IMR-90 (cell line): ENCODE results near the gene UQCRC1. TPM values are rescaled to one million over a fixed set of nuclear protein-coding genes. Genes with fewer than 3 reads are reported as not detected.

Experiments used
- ATAC-seq: fragments of 200-7000 bp; cut with Tn5 transposase; 2 replicates; pipeline ENCODE4 v1.9.1; 2020; ENCODE audit warnings: low read depth, mild to moderate bottlenecking, moderate library complexity
- BruUV-seq: library from RNA; stranded (reverse); fragments of 400-500 nt; replicated peaks from 2 replicates; lab custom pipeline; 2021; lab: Mats Ljungman, UMichigan
- CTCF ChIA-PET: fragments of 300-600 bp; formaldehyde crosslinking; extraction: SDS; loops from one replicate; lab custom pipeline; 2021; ENCODE audit warnings: antibody characterized with exemption; lab: Yijun Ruan, JAX
- POLR2A ChIA-PET: fragments of 300-600 bp; sonication (Branson Sonifier 250); formaldehyde crosslinking; loops from one replicate; lab custom pipeline; 2022; ENCODE audit warnings: antibody characterized with exemption; ENCODE audit not compliant: unreplicated experiment; lab: Charles Lee
- DNase-seq: peaks from one replicate; pipeline ENCODE4 v3.0.0; 2013
- H2AFZ ChIP-seq: replicated peaks from 2 replicates; pipeline ENCODE3; 2013; ENCODE audit warnings: low read length, mild to moderate bottlenecking; ENCODE audit not compliant: poor library complexity
- H2AK5ac ChIP-seq: 2 replicates; pipeline ENCODE4 v1.6.1; 2013; ENCODE audit warnings: low read depth, low read length, inconsistent platforms
- H2AK9ac ChIP-seq: replicated peaks from 2 replicates; pipeline ENCODE3; 2013; ENCODE audit warnings: mild to moderate bottlenecking, low read depth, low read length, moderate library complexity; ENCODE audit not compliant: poor library complexity
- H2BK120ac ChIP-seq: 2 replicates; pipeline ENCODE4 v1.6.1; 2013; ENCODE audit warnings: low read depth, low read length, inconsistent platforms
- H2BK15ac ChIP-seq: 3 replicates; pipeline ENCODE4 v1.6.1; 2013; ENCODE audit warnings: low read depth, low read length, inconsistent platforms
- H2BK20ac ChIP-seq: 2 replicates; pipeline ENCODE4 v1.6.1; 2013; ENCODE audit warnings: low read depth, mild to moderate bottlenecking, inconsistent platforms, low read length, moderate library complexity
- H2BK5ac ChIP-seq: 2 replicates; pipeline ENCODE4 v1.6.1; 2013; ENCODE audit warnings: mild to moderate bottlenecking, low read depth, low read length, inconsistent platforms; ENCODE audit not compliant: poor library complexity, severe bottlenecking
- H3K14ac ChIP-seq: replicated peaks from 2 replicates; pipeline ENCODE4 v1.6.1; 2013; ENCODE audit warnings: low read depth, low read length, inconsistent platforms
- H3K18ac ChIP-seq: 2 replicates; pipeline ENCODE4 v1.6.1; 2013; ENCODE audit warnings: low read depth, low read length, control low read depth
- H3K23ac ChIP-seq: 2 replicates; pipeline ENCODE4 v1.6.1; 2013; ENCODE audit warnings: low read depth, low read length, inconsistent platforms
- H3K27ac ChIP-seq: 2 replicates; pipeline ENCODE4 v1.5.1; 2013; ENCODE audit warnings: mild to moderate bottlenecking, control low read depth, low read length; ENCODE audit not compliant: insufficient read depth
- H3K27me3 ChIP-seq: 2 replicates; pipeline ENCODE4 v1.6.1; 2013; ENCODE audit warnings: low read length; ENCODE audit not compliant: control insufficient read depth, insufficient read depth
- H3K36me3 ChIP-seq: 2 replicates; pipeline ENCODE4 v1.6.1; 2013; ENCODE audit warnings: low read length, mixed read lengths; ENCODE audit not compliant: control insufficient read depth, insufficient read depth
- H3K4ac ChIP-seq: 2 replicates; pipeline ENCODE4 v1.6.1; 2013; ENCODE audit warnings: low read depth, low read length, inconsistent platforms
- H3K4me1 ChIP-seq: 2 replicates; pipeline ENCODE4 v1.6.1; 2013; ENCODE audit warnings: low read length, mixed read lengths; ENCODE audit not compliant: control insufficient read depth, insufficient read depth
- H3K4me2 ChIP-seq: 2 replicates; pipeline ENCODE4 v1.6.1; 2013; ENCODE audit warnings: low read depth, mild to moderate bottlenecking, control low read depth, low read length, moderate library complexity
- H3K4me3 ChIP-seq: 2 replicates; pipeline ENCODE4 v1.5.1; 2013; ENCODE audit warnings: low read depth, mild to moderate bottlenecking, control low read depth, low read length, moderate library complexity; ENCODE audit not compliant: insufficient read depth
- H3K56ac ChIP-seq: 2 replicates; pipeline ENCODE4 v1.6.1; 2013; ENCODE audit warnings: low read length, inconsistent platforms; ENCODE audit not compliant: insufficient read depth; ENCODE audit errors: extremely low read depth
- H3K79me1 ChIP-seq, 2 experiments: 2 replicates each; pipeline ENCODE4 v1.6.1; 2013; ENCODE audit warnings: low read length in 2 of 2, inconsistent platforms in 1 of 2, low read depth in 1 of 2
- H3K9ac ChIP-seq: 2 replicates; pipeline ENCODE4 v1.6.1; 2013; ENCODE audit warnings: low read depth, low read length, control low read depth
- H3K9me1 ChIP-seq: 2 replicates; pipeline ENCODE4 v1.6.1; 2013; ENCODE audit warnings: low read length, inconsistent platforms; ENCODE audit not compliant: insufficient read depth
- H3K9me3 ChIP-seq: 2 replicates; pipeline ENCODE4 v1.6.1; 2013; ENCODE audit warnings: low read length; ENCODE audit not compliant: control insufficient read depth, insufficient read depth
- H4K20me1 ChIP-seq: 2 replicates; pipeline ENCODE4 v1.6.1; 2013; ENCODE audit warnings: low read length, inconsistent platforms; ENCODE audit not compliant: insufficient read depth
- H4K5ac ChIP-seq: 2 replicates; pipeline ENCODE4 v1.6.1; 2013; ENCODE audit warnings: mild to moderate bottlenecking, low read depth, low read length, control low read depth
- H4K8ac ChIP-seq, 2 experiments: 2 replicates each; pipeline ENCODE4 v1.6.1; 2013; ENCODE audit warnings: low read depth in 2 of 2, low read length in 2 of 2, control low read depth in 1 of 2, inconsistent platforms in 1 of 2
- H4K91ac ChIP-seq: 2 replicates; pipeline ENCODE4 v1.6.1; 2013; ENCODE audit warnings: low read depth, low read length, inconsistent platforms; ENCODE audit not compliant: insufficient read depth
- BHLHE40 ChIP-seq: fragments of 150-350 bp; IDR thresholded peaks from 2 replicates; pipeline ENCODE4 v1.6.1; 2016; ENCODE audit warnings: mild to moderate bottlenecking, low read depth, low read length
- CEBPB ChIP-seq: IDR thresholded peaks from 2 replicates; pipeline ENCODE4 v1.6.1; 2012; ENCODE audit warnings: low read depth, low read length, improper control_type of control experiment
- CHD1 ChIP-seq: IDR thresholded peaks from 2 replicates; pipeline ENCODE4 v1.6.1; 2012; ENCODE audit warnings: low read depth, low read length, improper control_type of control experiment
- FOS ChIP-seq: fragments of 150-350 bp; IDR thresholded peaks from 2 replicates; pipeline ENCODE4 v1.6.1; 2016; ENCODE audit warnings: low read depth, low read length
- MAFK ChIP-seq: IDR thresholded peaks from 2 replicates; pipeline ENCODE4 v1.6.1; 2012; ENCODE audit warnings: low read depth, low read length, improper control_type of control experiment
- MAZ ChIP-seq: IDR thresholded peaks from 2 replicates; pipeline ENCODE4 v1.6.1; 2012; ENCODE audit warnings: low read depth, mild to moderate bottlenecking, low read length, improper control_type of control experiment, moderate library complexity, borderline replicate concordance
- MXI1 ChIP-seq: IDR thresholded peaks from 2 replicates; pipeline ENCODE4 v1.6.1; 2012; ENCODE audit warnings: low read depth, mild to moderate bottlenecking, low read length, moderate library complexity, borderline replicate concordance
- NFE2L2 ChIP-seq: fragments of 150-350 bp; IDR thresholded peaks from 2 replicates; pipeline ENCODE4 v1.6.1; 2016; ENCODE audit warnings: low read depth, mild to moderate bottlenecking, low read length
- POLR2A ChIP-seq: IDR thresholded peaks from 2 replicates; pipeline ENCODE4 v1.6.1; 2012; ENCODE audit warnings: mild to moderate bottlenecking, low read depth, low read length
- RAD21 ChIP-seq: IDR thresholded peaks from 2 replicates; pipeline ENCODE4 v1.6.1; 2012; ENCODE audit warnings: low read length, improper control_type of control experiment
- RCOR1 ChIP-seq: IDR thresholded peaks from 2 replicates; pipeline ENCODE4 v1.6.1; 2012; ENCODE audit warnings: mild to moderate bottlenecking, low read length, improper control_type of control experiment; ENCODE audit not compliant: insufficient replicate concordance
- RFX5 ChIP-seq: IDR thresholded peaks from 2 replicates; pipeline ENCODE4 v1.8.0; 2012; ENCODE audit warnings: low read depth, mild to moderate bottlenecking, low read length, moderate library complexity
- SMC3 ChIP-seq: fragments of 150-350 bp; IDR thresholded peaks from 2 replicates; pipeline ENCODE4 v1.6.1; 2016; ENCODE audit warnings: low read depth, mild to moderate bottlenecking, antibody characterized with exemption, low read length, moderate library complexity
- WGBS, 2 experiments: methylation state at CpG; one replicate each; pipeline versions ENCODE4 v1.1.5 to v1.1.7; 2013; ENCODE audit warnings: missing lambda C conversion rate in 2 of 2; ENCODE audit not compliant: insufficient read length in 1 of 2; ENCODE audit errors: extremely low coverage in 2 of 2; 5-methylcytosine and 5-hydroxymethylcytosine counted together
- dilution Hi-C: fragments of 300-500 bp; cut with HindIII; formaldehyde crosslinking; loops from one replicate; pipeline ENCODE4 v1.14.3; 2018; ENCODE audit warnings: low sequenced_read_pairs; ENCODE audit not compliant: unreplicated experiment
- in situ Hi-C: fragments of 300-500 bp; cut with MboI; formaldehyde crosslinking; loops from 3 replicates; pipeline ENCODE4 v1.14.3; 2019; ENCODE audit warnings: low sequenced_read_pairs, inconsistent platforms, mixed read lengths
- intact Hi-C: fragments of 100-400 bp; cut with micrococcal nuclease; formaldehyde crosslinking; loops from 2 replicates; pipeline ENCODE4 v1.10.0; 2022
- polyA plus RNA-seq, 3 experiments: library from polyadenylated mRNA; depleted of rRNA; stranded (reverse); fragments of >200 nt; gene quantifications; 2 replicates each; pipeline ENCODE4 v1.2.3, GENCODE V29; 2012; ENCODE audit warnings: low replicate concordance in 1 of 3
- total RNA-seq: library from RNA; depleted of rRNA; stranded (reverse); fragments of >200 nt; gene quantifications from 2 replicates; pipeline ENCODE4 v1.2.3, GENCODE V29; 2012
- TF ChIP-seq, protein P1 (sequence below): conservative IDR thresholded peaks from 2 replicates; pipeline ENCODE4 v1.5.1; 2012; ENCODE audit warnings: mild to moderate bottlenecking, low read depth, low read length, improper control_type of control experiment
- TF ChIP-seq, protein P2 (sequence below): fragments of 150-350 bp; IDR thresholded peaks from 2 replicates; pipeline ENCODE4 v1.6.1; 2016; ENCODE audit warnings: low read depth, mild to moderate bottlenecking, low read length, moderate library complexity, borderline replicate concordance
- TF ChIP-seq, protein P3 (sequence below): fragments of 150-350 bp; IDR thresholded peaks from 2 replicates; pipeline ENCODE4 v1.6.1; 2017; ENCODE audit warnings: mild to moderate bottlenecking, antibody characterized with exemption, low read length, low read depth

Gene UQCRC1
- total and polyA plus RNA-seq, 2 of the 4 experiments (the other 2 are of a cell fraction) = 474 to 1,365 TPM

DNA sequence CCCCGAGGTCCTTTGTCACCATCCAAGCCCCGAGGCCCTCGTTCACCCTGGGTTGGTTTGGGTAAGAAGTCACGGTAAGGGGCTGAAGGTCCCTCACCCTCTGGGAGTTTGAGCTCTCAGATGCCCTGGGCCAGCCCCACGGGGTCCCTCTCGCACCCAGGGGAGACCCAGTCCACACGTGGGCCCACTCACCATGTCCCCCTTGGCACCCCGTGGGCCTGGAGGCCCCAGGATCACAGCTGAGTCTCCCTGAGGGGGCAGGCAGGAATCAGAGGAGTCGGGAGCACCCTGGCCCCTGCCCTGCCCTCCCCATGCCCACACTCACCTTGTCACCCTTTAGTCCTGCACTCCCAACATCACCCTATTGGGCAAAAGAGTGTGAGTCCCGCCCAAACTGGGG is 40.0 kb downstream of the UQCRC1 start:
- ATAC-seq = no peak
- CTCF ChIA-PET = no interaction called here
- in situ Hi-C loops (no loop called here), intact Hi-C loops (no loop called here), dilution Hi-C loops (no loop called here)
- no peak for DNase-seq
- H2BK15ac ChIP-seq = no peak overlapping the region
- peaks cover 9% of the 10 kb centered on the region for H3K4me1 ChIP-seq
- no peak overlapping the region for H3K18ac ChIP-seq
- H3K36me3 ChIP-seq = peaks cover 74% of the 10 kb centered on the region
- H2BK5ac ChIP-seq = peak overlapping the region; percentile 5
- BruUV-seq = no TSS peak
- no peak overlapping the region for H3K23ac ChIP-seq
- POLR2A ChIA-PET = no interaction called here
- H3K4ac ChIP-seq = no peak overlapping the region
- TF ChIP-seq RCOR1 = no peak
- no peak for TF ChIP-seq POLR2A
- TF ChIP-seq RFX5 = no peak
- no peak for TF ChIP-seq FOS
- no peak for TF ChIP-seq RAD21
- TF ChIP-seq, protein P1, sequence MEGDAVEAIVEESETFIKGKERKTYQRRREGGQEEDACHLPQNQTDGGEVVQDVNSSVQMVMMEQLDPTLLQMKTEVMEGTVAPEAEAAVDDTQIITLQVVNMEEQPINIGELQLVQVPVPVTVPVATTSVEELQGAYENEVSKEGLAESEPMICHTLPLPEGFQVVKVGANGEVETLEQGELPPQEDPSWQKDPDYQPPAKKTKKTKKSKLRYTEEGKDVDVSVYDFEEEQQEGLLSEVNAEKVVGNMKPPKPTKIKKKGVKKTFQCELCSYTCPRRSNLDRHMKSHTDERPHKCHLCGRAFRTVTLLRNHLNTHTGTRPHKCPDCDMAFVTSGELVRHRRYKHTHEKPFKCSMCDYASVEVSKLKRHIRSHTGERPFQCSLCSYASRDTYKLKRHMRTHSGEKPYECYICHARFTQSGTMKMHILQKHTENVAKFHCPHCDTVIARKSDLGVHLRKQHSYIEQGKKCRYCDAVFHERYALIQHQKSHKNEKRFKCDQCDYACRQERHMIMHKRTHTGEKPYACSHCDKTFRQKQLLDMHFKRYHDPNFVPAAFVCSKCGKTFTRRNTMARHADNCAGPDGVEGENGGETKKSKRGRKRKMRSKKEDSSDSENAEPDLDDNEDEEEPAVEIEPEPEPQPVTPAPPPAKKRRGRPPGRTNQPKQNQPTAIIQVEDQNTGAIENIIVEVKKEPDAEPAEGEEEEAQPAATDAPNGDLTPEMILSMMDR = no peak
- TF ChIP-seq SMC3 = no peak
- TF ChIP-seq, protein P2, sequence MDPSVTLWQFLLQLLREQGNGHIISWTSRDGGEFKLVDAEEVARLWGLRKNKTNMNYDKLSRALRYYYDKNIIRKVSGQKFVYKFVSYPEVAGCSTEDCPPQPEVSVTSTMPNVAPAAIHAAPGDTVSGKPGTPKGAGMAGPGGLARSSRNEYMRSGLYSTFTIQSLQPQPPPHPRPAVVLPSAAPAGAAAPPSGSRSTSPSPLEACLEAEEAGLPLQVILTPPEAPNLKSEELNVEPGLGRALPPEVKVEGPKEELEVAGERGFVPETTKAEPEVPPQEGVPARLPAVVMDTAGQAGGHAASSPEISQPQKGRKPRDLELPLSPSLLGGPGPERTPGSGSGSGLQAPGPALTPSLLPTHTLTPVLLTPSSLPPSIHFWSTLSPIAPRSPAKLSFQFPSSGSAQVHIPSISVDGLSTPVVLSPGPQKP = no peak
- no peak for TF ChIP-seq CEBPB
- TF ChIP-seq, protein P3, sequence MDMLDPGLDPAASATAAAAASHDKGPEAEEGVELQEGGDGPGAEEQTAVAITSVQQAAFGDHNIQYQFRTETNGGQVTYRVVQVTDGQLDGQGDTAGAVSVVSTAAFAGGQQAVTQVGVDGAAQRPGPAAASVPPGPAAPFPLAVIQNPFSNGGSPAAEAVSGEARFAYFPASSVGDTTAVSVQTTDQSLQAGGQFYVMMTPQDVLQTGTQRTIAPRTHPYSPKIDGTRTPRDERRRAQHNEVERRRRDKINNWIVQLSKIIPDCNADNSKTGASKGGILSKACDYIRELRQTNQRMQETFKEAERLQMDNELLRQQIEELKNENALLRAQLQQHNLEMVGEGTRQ = no peak
- TF ChIP-seq MAFK = no peak
- TF ChIP-seq MXI1 = no peak
- TF ChIP-seq MAZ = no peak
- TF ChIP-seq BHLHE40 = no peak
- no peak for TF ChIP-seq NFE2L2
- no peak for TF ChIP-seq CHD1
- peaks cover 24% of the 10 kb centered on the region for H3K9me1 ChIP-seq
- no peak overlapping the region for H2AK5ac ChIP-seq
- H3K4me2 ChIP-seq = no peak overlapping the region
- no peak overlapping the region for H4K8ac ChIP-seq
- no peak overlapping the region for H3K4me3 ChIP-seq
- peak overlapping the region; percentile 43 for H2AFZ ChIP-seq
- no peak overlapping the region for H3K56ac ChIP-seq
- no peak overlapping the region for H2BK20ac ChIP-seq
- no peaks in the 10 kb centered on the region for H3K9me3 ChIP-seq
- no peak overlapping the region for H3K9ac ChIP-seq
- no peak overlapping the region for H2AK9ac ChIP-seq
- 80% methylated on average over 1 of the region's 10 CpGs; no CpG with 5 or more reads in 1 of the 2 experiments for WGBS, 2 experiments
- no peak overlapping the region for H2BK120ac ChIP-seq
- H4K91ac ChIP-seq = no peak overlapping the region
- peaks cover 6% of the 10 kb centered on the region; the same call in 1 of the 2 replicates for H4K20me1 ChIP-seq
- H4K5ac ChIP-seq = no peak overlapping the region
- no peak overlapping the region for H3K14ac ChIP-seq
- H3K27me3 ChIP-seq = no peaks in the 10 kb centered on the region
- peaks cover 4 to 26% of the 10 kb centered on the region in 2 experiments; a peak in 3 of 4 replicates for H3K79me1 ChIP-seq
- H3K27ac ChIP-seq = no peak overlapping the region
